ENCODE measurements around the gene HAND1. TPM values are rescaled to one million over a fixed set of nuclear protein-coding genes. Genes with fewer than 3 reads are reported as not detected.

HAND1 gene
- total RNA-seq, 1 donor from 2014 or later: not detected

GRCh38 chr5:154446195-154447088 is 31.6 kb downstream of the HAND1 start:
- H3K4me3 ChIP-seq (ENCODE audit: low read depth, low read length): peak overlapping the region; percentile 69
- DNase-seq (ENCODE audit: low read depth): no peak
- no peak for TF ChIP-seq CTCF (conservative IDR thresholded peaks at IDR 0.05; ENCODE audit: low read depth, low read length)

- peak within 1 kb of the TSS; percentile 69 for H3K4me3 ChIP-seq (ENCODE audit: low read depth, low read length)
- DNase-seq (ENCODE audit: low read depth): peak; percentile 19
- TF ChIP-seq CTCF (conservative IDR thresholded peaks at IDR 0.05; ENCODE audit: low read depth, low read length): no peak
Observed at GRCh38 chr5:154445422-154446194, 32.4 kb downstream of the HAND1 start, which contains the start of gene SAP30L. SAP30L (plus strand) TSS chr5:154445997; CDS start chr5:154446605, 608 bp downstream.

- H3K4me3 ChIP-seq (ENCODE audit: low read depth, low read length): peak overlapping the region; percentile 69
- no peak for DNase-seq (ENCODE audit: low read depth)
- TF ChIP-seq CTCF (conservative IDR thresholded peaks at IDR 0.05; ENCODE audit: low read depth, low read length): no peak
Observed at GRCh38 chr5:154444556-154445421, 33.2 kb downstream of the HAND1 start.

GRCh38 chr5:154442801-154443200 is 35.2 kb downstream of the HAND1 start:
- no peak for TF ChIP-seq CTCF (conservative IDR thresholded peaks at IDR 0.05; ENCODE audit: low read depth, low read length)
- no peak for DNase-seq (ENCODE audit: low read depth)
- no peak overlapping the region for H3K4me3 ChIP-seq (ENCODE audit: low read depth, low read length)

- TF ChIP-seq CTCF (conservative IDR thresholded peaks at IDR 0.05; ENCODE audit: low read depth, low read length): no peak
- no peak for DNase-seq (ENCODE audit: low read depth)
- H3K4me3 ChIP-seq (ENCODE audit: low read depth, low read length): no peak overlapping the region
Observed at GRCh38 chr5:154440540-154440939, 37.5 kb downstream of the HAND1 start.

GRCh38 chr5:154437281-154437965 is 40.6 kb downstream of the HAND1 start:
- no peak overlapping the region for H3K4me3 ChIP-seq (ENCODE audit: low read depth, low read length)
- no peak for DNase-seq (ENCODE audit: low read depth)
- no peak for TF ChIP-seq CTCF (conservative IDR thresholded peaks at IDR 0.05; ENCODE audit: low read depth, low read length)
